SJSA1 (cell line): ENCODE data around the gene RHOV. TPM values are rescaled to one million over a fixed set of nuclear protein-coding genes. Genes with fewer than 3 reads are reported as not detected.

Experiments used
- DNase-seq, 2 experiments: peaks; one replicate each; pipeline ENCODE4 v3.0.0-alpha.2; 2015 to 2020; ENCODE audit warnings: low spot score in 2 of 2, low read depth in 1 of 2
- H3K27ac ChIP-seq: fragments of 250-450 bp; sonication (Bioruptor Pico); 2 replicates; pipeline ENCODE4 v1.5.1; 2020; ENCODE audit warnings: mild to moderate bottlenecking, moderate library complexity
- H3K27me3 ChIP-seq: fragments of 250-450 bp; sonication (Bioruptor Pico); replicated peaks from 2 replicates; pipeline ENCODE4 v1.5.1; 2020; ENCODE audit warnings: mild to moderate bottlenecking, moderate library complexity
- H3K36me3 ChIP-seq: fragments of 250-450 bp; sonication (Bioruptor Pico); 2 replicates; pipeline ENCODE4 v1.5.1; 2020; ENCODE audit warnings: mild to moderate bottlenecking
- H3K4me1 ChIP-seq: fragments of 250-450 bp; sonication (Bioruptor Pico); replicated peaks from 2 replicates; pipeline ENCODE4 v1.6.1; 2021; ENCODE audit warnings: mild to moderate bottlenecking
- H3K4me3 ChIP-seq: fragments of 250-450 bp; sonication (Bioruptor Pico); 2 replicates; pipeline ENCODE4 v1.5.1; 2020; ENCODE audit warnings: mild to moderate bottlenecking
- H3K9me3 ChIP-seq: fragments of 250-450 bp; sonication (Bioruptor Pico); replicated peaks from 2 replicates; pipeline ENCODE4 v1.5.1; 2020; ENCODE audit warnings: mild to moderate bottlenecking
- total RNA-seq: library from RNA; depleted of rRNA; stranded (reverse); fragments of >200 nt; shearing (Covaris generic); gene quantifications from 2 replicates; pipeline ENCODE4 v1.2.3, GENCODE V29; 2014

Gene RHOV
- total RNA-seq, 1 experiment from 2014 or later = not detected

DNA sequence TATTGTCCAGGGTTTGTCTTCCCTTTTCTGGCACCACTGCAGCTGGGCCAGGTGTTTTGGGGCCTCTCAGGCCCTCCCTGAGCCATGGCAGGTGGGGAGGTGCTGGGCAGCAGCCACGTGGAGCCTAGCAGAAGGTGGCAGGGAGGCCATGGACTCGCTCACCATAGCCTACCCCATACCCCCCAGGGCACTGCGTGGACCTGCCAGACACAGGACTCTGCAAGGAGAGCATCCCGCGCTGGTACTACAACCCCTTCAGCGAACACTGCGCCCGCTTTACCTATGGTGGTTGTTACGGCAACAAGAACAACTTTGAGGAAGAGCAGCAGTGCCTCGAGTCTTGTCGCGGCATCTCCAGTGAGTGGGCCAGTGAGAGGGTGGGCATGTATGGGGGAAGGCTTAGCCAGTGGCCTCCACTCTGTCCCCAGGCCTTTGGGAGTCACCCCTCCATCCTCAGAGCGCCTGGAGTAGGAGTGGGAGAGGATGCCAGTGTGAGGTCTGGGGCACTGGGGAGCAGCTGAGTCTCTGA is 18.3 kb downstream of the RHOV start:
- no peak overlapping the region for H3K27ac ChIP-seq
- no peaks in the 10 kb centered on the region for H3K27me3 ChIP-seq
- no peak for DNase-seq
- no peaks in the 10 kb centered on the region for H3K36me3 ChIP-seq
- H3K9me3 ChIP-seq = no peaks in the 10 kb centered on the region
- no peak overlapping the region for H3K4me3 ChIP-seq
- H3K4me1 ChIP-seq = peaks cover 7% of the 10 kb centered on the region

DNA sequence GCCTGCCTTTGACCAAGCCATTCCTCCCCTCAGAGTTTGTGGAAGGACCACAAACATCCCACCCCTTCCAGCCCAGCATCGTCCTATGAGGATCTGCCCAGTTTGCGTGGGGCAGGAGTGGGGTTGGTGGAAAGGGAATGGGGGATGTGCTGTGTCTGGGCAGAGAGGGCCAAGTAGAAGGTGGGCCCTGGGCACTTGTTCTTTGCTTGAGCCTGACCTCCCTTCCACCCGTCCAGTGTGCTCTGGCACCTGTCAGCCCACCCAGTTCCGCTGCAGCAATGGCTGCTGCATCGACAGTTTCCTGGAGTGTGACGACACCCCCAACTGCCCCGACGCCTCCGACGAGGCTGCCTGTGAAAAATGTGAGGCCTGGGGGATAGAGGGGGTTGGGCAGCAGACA is 19.9 kb downstream of the RHOV start:
- no peak overlapping the region for H3K4me3 ChIP-seq
- H3K9me3 ChIP-seq = no peaks in the 10 kb centered on the region
- no peaks in the 10 kb centered on the region for H3K27me3 ChIP-seq
- H3K4me1 ChIP-seq = peaks cover 7% of the 10 kb centered on the region
- no peak for DNase-seq
- no peak overlapping the region for H3K27ac ChIP-seq
- H3K36me3 ChIP-seq = no peaks in the 10 kb centered on the region

DNA sequence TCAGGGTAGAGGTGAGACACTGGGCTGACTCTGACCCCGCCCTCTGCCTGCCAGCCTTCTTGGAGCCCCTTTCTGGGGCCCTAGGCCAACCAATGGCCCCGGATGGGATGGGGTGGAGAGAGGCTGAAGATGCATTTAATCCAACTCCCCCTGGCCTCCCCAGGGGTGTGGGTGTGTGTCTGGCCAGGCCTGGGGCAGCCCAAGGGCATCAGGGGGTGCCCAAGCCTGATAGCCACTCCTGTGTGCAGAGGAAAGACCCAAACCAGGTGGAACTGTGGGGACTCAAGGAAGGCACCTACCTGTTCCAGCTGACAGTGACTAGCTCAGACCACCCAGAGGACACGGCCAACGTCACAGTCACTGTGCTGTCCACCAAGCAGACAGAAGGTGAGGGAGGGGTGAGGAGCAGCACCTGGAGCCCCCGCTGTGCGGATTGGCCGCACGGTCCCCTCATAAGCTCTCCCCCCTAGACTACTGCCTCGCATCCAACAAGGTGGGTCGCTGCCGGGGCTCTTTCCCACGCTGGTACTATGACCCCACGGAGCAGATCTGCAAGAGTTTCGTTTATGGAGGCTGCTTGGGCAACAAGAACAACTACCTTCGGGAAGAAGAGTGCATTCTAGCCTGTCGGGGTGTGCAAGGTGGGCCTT is 20.7 kb downstream of the RHOV start:
- no peak for DNase-seq
- Histone ChIP-seq H3K27ac (no peak overlapping the region), H3K27me3 (peaks cover 2% of the 10 kb centered on the region; the same call in 1 of the 2 replicates), H3K9me3 (no peaks in the 10 kb centered on the region), H3K36me3 (no peaks in the 10 kb centered on the region), H3K4me3 (no peak overlapping the region), H3K4me1 (peaks cover 7% of the 10 kb centered on the region)

DNA sequence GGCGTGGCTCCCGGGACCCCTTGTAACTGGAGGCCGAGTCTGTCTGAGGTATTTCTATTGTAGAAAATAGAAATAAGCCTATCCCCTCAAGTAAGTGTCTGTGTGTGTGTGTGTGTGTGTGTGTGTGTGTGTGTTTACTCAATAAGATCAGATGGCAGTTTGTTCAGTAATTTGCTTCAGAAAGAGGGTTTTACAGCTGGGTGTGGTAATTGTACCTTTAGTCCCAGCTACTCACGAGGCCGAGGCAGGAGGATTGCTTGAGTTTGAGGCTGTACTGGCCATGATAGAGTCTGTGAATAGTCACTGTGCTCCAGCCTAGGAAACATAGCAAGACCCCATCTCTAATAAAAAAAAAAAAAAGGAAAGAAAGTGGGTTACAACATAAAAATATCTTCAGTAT is 21.5 kb downstream of the RHOV start:
- DNase-seq = no peak
- Histone ChIP-seq H3K4me1 (peaks cover 3% of the 10 kb centered on the region), H3K36me3 (no peaks in the 10 kb centered on the region), H3K27ac (no peak overlapping the region), H3K4me3 (no peak overlapping the region), H3K9me3 (no peaks in the 10 kb centered on the region), H3K27me3 (peaks cover 3% of the 10 kb centered on the region; the same call in 1 of the 2 replicates)

DNA sequence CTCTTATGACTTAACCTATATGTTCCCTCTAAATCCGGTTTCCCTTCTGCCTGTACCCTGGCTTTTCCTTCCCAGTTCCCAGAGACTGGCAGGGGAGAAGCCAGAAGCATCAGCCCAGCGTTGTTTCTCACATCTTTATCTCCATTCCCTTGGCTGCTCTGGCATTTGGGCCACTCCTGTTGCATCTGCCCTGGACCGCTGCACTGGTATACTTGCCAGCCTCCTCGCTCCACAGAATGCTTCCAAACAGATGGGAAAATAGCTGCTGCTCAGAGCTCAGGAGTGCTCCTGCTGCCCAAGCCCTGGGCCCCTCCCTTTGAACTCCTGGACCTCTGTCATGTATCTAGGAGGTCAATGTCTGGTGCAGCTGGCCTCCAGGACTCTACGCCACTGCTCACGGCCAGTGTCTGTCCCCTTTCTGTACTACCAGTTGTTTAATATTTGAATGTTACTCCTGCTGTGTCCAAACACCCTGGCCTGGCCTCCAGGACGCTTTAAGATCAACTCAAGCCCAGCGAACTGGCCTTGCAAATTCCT is 23.4 kb downstream of the RHOV start:
- Histone ChIP-seq H3K9me3 (no peaks in the 10 kb centered on the region), H3K4me1 (no peaks in the 10 kb centered on the region), H3K27ac (no peak overlapping the region), H3K27me3 (peaks cover 3% of the 10 kb centered on the region; the same call in 1 of the 2 replicates), H3K36me3 (no peaks in the 10 kb centered on the region), H3K4me3 (no peak overlapping the region)
- DNase-seq = no peak

DNA sequence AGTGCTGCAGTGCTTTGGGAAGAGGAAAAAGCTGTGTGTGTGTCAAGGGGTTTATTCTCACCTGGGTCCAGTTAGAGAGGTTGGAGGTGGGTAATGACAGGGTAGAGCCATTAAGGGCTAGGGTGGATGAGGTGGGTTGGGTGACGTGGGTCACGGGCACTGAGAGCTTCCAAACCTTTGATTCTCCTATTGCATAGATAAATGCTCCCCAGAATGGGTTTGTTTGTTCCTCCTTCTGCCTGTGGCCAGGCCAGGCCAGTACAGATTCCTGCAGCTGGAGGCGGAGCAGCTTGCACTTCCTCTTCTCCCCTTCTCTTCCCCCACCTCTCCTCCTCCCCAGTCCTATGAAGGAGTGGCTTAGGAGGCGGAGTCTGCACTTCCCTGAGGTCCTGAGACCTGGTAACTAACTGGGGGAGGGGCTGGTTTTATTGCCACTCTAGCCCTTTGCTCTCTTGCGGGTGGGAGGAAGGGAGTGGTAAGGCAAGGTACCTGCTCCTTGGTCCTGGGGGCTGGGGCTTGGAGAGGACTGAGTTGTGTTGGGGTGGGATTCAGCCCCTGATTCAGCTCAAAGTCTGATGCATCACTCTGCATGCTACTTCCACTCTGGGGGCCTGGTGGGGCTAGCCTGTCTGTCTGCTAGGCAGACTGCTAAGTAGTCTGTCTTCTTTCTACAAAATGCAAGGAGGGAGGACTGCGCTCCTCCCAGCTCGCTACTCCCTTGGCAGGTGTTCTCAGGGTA is 26.6 kb downstream of the RHOV start:
- no peak for DNase-seq

DNA sequence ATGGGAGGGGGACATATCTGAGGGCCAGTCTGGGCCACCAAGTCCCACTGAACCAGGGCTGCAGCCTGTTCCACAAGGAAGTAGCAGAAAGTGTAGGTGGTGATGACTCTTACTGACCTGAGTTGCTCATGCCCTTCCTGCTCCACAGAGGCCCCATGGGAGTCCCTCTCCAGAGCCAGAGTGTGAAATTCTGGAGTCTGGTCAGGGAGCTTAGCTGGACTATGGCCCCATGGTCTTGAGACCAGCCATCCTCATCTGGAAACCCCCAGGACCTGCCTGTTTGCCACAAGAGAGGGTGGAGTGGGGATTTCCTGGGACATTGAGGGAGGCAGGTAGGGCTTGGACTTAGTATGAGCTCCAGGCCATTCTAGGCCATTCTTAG is 27.2 kb downstream of the RHOV start:
- H3K4me1 ChIP-seq = peaks cover 12% of the 10 kb centered on the region
- DNase-seq = no peak
- 0 out of 2 replicates have a peak, but pooled peaks cover 4% of the 10 kb centered on the region for H3K9me3 ChIP-seq
- no peak overlapping the region for H3K4me3 ChIP-seq
- H3K36me3 ChIP-seq = no peaks in the 10 kb centered on the region
- H3K27me3 ChIP-seq = peaks cover 28% of the 10 kb centered on the region
- H3K27ac ChIP-seq = no peak overlapping the region

More for the DNA sequence above, 26.6 kb downstream of the RHOV start:
- peaks cover 12% of the 10 kb centered on the region for H3K4me1 ChIP-seq
- H3K9me3 ChIP-seq = 0 out of 2 replicates have a peak, but pooled peaks cover 4% of the 10 kb centered on the region
- peaks cover 25% of the 10 kb centered on the region for H3K27me3 ChIP-seq
- no peaks in the 10 kb centered on the region for H3K36me3 ChIP-seq
- no peak overlapping the region for H3K4me3 ChIP-seq
- H3K27ac ChIP-seq = no peak overlapping the region

DNA sequence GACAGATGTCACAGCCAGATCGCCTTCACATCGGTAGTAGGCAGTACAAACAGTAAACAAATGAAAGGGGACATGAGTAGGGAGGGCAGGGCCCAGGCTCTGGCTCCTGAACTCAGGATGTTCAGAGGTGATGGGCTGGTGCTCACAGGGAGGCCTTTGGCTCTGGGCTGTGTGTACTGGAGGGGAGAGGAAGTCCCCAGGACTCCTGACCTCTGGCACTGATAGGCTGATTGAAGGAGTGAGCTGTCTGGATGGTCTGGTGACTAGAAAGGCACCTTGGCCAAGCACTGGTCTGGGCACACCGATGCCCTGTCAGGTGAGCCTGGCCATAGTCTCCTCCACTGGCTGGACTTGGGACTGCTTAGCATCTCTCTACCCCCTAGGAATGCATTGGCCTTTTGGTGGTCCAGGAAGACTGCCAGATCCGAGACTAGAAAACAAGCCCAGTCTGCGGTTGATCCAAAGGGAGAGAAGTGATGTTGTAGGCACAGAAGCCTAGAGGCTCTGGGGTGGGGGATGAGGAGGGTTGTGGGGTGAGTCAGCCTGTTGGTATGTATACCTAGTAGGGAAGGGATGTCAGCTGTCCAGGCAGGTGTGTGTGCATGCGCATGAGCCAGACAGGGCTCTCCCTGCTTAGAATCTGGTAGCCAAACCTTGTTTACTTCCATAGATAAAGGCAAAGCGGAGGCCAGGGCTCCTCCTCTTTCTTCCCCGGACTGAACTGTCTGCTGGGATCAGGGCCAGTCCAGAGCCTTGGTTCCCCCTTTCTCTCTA is 28.3 kb downstream of the RHOV start:
- Histone ChIP-seq H3K27ac (no peak overlapping the region), H3K4me3 (no peak overlapping the region), H3K36me3 (no peaks in the 10 kb centered on the region), H3K27me3 (peaks cover 28% of the 10 kb centered on the region), H3K9me3 (0 out of 2 replicates have a peak, but pooled peaks cover 4% of the 10 kb centered on the region), H3K4me1 (peaks cover 12% of the 10 kb centered on the region)
- no peak for DNase-seq

DNA sequence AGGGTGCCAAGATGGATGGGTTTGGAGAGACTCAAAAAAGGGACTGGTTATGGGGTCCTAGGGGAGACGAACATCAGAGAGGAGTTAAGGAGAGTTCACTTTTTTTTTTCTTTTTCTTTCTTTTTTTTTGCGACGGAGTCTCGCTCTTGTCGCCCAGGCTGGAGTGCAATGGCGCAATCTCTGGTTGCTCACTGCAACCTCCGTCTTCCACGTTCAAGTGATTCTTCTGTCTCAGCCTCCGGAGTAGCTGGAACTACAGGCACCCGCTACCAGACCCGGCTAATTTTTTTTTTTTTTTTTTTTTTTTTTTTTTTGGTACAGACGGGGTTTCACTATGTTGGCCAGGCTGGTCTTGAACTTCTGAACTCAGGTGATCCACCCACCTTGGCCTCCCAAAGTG is 29.0 kb downstream of the RHOV start:
- DNase-seq = no peak
- Histone ChIP-seq H3K4me1 (peaks cover 12% of the 10 kb centered on the region), H3K36me3 (no peaks in the 10 kb centered on the region), H3K27ac (no peak overlapping the region), H3K27me3 (peaks cover 28% of the 10 kb centered on the region), H3K4me3 (no peak overlapping the region), H3K9me3 (0 out of 2 replicates have a peak, but pooled peaks cover 4% of the 10 kb centered on the region)

DNA sequence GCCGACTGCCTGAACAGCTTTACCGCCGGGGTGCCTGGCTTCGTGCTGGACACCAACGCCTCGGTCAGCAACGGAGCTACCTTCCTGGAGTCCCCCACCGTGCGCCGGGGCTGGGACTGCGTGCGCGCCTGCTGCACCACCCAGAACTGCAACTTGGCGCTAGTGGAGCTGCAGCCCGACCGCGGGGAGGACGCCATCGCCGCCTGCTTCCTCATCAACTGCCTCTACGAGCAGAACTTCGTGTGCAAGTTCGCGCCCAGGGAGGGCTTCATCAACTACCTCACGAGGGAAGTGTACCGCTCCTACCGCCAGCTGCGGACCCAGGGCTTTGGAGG is 29.4 kb downstream of the RHOV start:
- no peak for DNase-seq
- H3K4me3 ChIP-seq = peak overlapping the region; percentile 17
- no peaks in the 10 kb centered on the region for H3K36me3 ChIP-seq
- H3K4me1 ChIP-seq = peaks cover 12% of the 10 kb centered on the region
- H3K27ac ChIP-seq = no peak overlapping the region
- peaks cover 28% of the 10 kb centered on the region for H3K27me3 ChIP-seq
- 0 out of 2 replicates have a peak, but pooled peaks cover 4% of the 10 kb centered on the region for H3K9me3 ChIP-seq

DNA sequence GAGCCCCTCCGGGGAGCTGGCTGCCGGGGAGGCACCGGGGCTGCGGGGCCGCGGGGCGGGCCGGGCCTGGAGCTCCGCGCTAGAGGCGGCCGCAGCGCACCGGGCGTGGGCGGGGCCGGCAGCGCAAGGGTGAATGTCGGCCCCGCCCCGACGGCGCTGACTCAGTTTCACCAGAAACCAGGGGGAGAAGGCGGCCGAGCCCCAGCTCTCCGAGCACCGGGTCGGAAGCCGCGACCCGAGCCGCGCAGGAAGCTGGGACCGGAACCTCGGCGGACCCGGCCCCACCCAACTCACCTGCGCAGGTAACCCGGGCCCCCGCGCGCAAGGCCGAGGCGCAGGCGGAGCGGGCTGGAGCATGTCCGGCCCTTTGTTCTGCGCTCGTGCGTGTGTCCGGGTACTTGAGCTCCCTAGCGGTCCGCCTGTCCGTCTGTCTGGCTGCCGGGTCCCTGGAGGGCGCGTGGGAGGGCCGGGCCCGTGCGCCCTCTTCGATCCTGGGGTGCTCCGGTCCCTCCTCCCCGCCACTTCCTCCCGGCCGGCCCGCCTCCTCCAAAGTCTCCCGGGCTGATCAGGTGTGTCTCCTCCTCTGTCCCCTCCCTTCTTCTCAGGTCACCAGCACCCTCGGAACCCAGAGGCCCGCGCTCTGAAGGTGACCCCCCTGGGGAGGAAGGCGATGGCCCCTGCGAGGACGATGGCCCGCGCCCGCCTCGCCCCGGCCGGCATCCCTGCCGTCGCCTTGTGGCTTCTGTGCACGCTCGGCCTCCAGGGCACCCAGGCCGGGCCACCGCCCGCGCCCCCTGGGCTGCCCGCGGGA is 29.9 kb downstream of the RHOV start, which contains the start of gene SPINT1:
Gene SPINT1 (plus strand): TSS at position 164 of the 811 bp plus-strand sequence. CDS start 507 bp downstream, at position 671.
- DNase-seq = no peak
- peaks cover 12% of the 10 kb centered on the region for H3K4me1 ChIP-seq
- peak within 1 kb of the TSS; percentile 17 for H3K4me3 ChIP-seq
- no peaks in the 10 kb centered on the region for H3K36me3 ChIP-seq
- peaks cover 28% of the 10 kb centered on the region for H3K27me3 ChIP-seq
- 0 out of 2 replicates have a peak, but pooled peaks cover 4% of the 10 kb centered on the region for H3K9me3 ChIP-seq
- H3K27ac ChIP-seq = no peak within 1 kb of the TSS

DNA sequence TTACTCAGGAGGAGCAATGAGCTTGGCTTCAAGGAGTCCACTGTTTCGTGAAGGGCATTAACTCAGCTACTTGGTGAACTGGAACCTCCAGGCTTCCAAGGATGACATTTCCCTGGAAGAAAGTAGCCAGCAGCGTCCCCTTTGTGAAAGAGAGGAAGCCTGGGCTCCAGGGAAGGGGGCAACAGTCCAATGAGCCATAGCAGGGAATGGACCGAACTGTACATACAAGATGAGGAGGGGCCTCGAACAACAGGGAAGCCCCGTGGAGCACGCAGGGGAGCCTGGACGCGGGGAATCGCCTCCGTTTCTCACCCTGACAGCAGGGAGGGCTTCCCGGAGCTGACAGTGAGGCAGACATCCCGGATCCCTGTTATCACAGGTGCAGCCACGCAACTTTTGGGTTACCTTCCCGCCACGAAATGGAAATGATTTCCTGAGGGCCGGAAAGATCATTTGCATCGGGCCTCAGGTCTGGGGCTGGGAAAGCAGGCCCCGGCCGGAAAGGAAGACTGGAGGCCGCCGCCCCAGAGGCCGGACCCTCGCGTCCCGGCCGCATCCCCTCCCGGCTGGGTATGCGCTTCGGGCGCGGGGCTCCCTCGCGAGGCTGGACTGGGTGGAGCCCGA is 30.7 kb downstream of the RHOV start:
- no peak overlapping the region for H3K4me3 ChIP-seq
- 0 out of 2 replicates have a peak, but pooled peaks cover 4% of the 10 kb centered on the region for H3K9me3 ChIP-seq
- H3K4me1 ChIP-seq = peaks cover 12% of the 10 kb centered on the region
- peaks cover 26% of the 10 kb centered on the region for H3K27me3 ChIP-seq
- no peaks in the 10 kb centered on the region for H3K36me3 ChIP-seq
- H3K27ac ChIP-seq = no peak overlapping the region
- no peak for DNase-seq
